H1 (cell line): Measurements from ENCODE around the gene DIP2B. TPM values are rescaled to one million over a fixed set of nuclear protein-coding genes. Genes with fewer than 3 reads are reported as not detected.

ENCODE experiments used
- CTCF ChIA-PET: fragments of 300-600 bp; sonication (Branson Sonifier 250); formaldehyde crosslinking; loops from one replicate; lab custom pipeline; 2021; ENCODE audit not compliant: partially characterized antibody; lab: Charles Lee
- POLR2A ChIA-PET: fragments of 300-600 bp; sonication (Branson Sonifier 250); formaldehyde crosslinking; loops from one replicate; lab custom pipeline; 2021; ENCODE audit warnings: inconsistent platforms; ENCODE audit not compliant: partially characterized antibody; lab: Charles Lee
- DNase-seq, 2 experiments: peaks; one replicate each; pipeline versions ENCODE4 v3.0.0 to v3.0.0-alpha.2; 2010 to 2022; ENCODE audit warnings: low spot score in 2 of 2, low read depth in 1 of 2, mixed read lengths in 1 of 2
- FAIRE-seq: peaks from 2 replicates; lab custom pipeline; 2011; peaks lifted over from hg19 to GRCh38; lab: Jason Lieb, UNC
- H2AFZ ChIP-seq: 2 replicates; pipeline ENCODE4 v1.8.1; 2012; ENCODE audit warnings: low read length, inconsistent platforms
- H2AK5ac ChIP-seq: 2 replicates; pipeline ENCODE4 v1.6.1; 2013; ENCODE audit warnings: low read depth, low read length
- H2BK120ac ChIP-seq: replicated peaks from 2 replicates; pipeline ENCODE3; 2013; ENCODE audit warnings: low read depth, low read length, inconsistent platforms
- H2BK12ac ChIP-seq: 2 replicates; pipeline ENCODE4 v1.6.1; 2013; ENCODE audit warnings: low read depth, low read length
- H2BK15ac ChIP-seq: 2 replicates; pipeline ENCODE4 v1.6.1; 2013; ENCODE audit warnings: low read length
- H2BK20ac ChIP-seq: 2 replicates; pipeline ENCODE4 v1.6.1; 2013; ENCODE audit warnings: low read length
- H2BK5ac ChIP-seq: 2 replicates; pipeline ENCODE4 v1.6.1; 2013; ENCODE audit warnings: low read depth, low read length
- H3K14ac ChIP-seq: 2 replicates; pipeline ENCODE4 v1.6.1; 2013; ENCODE audit warnings: inconsistent platforms; ENCODE audit not compliant: insufficient read length
- H3K18ac ChIP-seq: 2 replicates; pipeline ENCODE4 v1.6.1; 2013; ENCODE audit warnings: low read length; ENCODE audit errors: extremely low read depth
- H3K23ac ChIP-seq: 2 replicates; pipeline ENCODE4 v1.6.1; 2013; ENCODE audit warnings: inconsistent platforms; ENCODE audit not compliant: insufficient read length
- H3K23me2 ChIP-seq: 2 replicates; pipeline ENCODE4 v1.6.1; 2013; ENCODE audit warnings: low read depth, low read length
- H3K27ac ChIP-seq: 2 replicates; pipeline ENCODE4 v1.6.1; 2011; ENCODE audit warnings: low read depth, low read length, inconsistent platforms
- H3K27me3 ChIP-seq, 4 experiments: replicated peaks in 1 of 4; 1 replicate in 1 of 4; 2 replicates in 3 of 4; pipeline versions ENCODE4 v1.6.1 to v1.8.1; 2011 to 2013; ENCODE audit warnings: low read length in 3 of 4, mild to moderate bottlenecking in 3 of 4, inconsistent platforms in 2 of 4, mixed read lengths in 2 of 4, moderate library complexity in 1 of 4; ENCODE audit not compliant: control insufficient read depth in 3 of 4, insufficient read depth in 3 of 4; ENCODE audit errors: extremely low read depth in 1 of 4
- H3K36me3 ChIP-seq, 4 experiments: 2 replicates each; pipeline versions ENCODE4 v1.6.1 to v1.8.1; 2011 to 2013; ENCODE audit warnings: mild to moderate bottlenecking in 4 of 4, low read length in 3 of 4, moderate library complexity in 2 of 4, control low read depth in 1 of 4, inconsistent platforms in 1 of 4; ENCODE audit not compliant: insufficient read depth in 4 of 4, control insufficient read depth in 2 of 4
- H3K4ac ChIP-seq: replicated peaks from 2 replicates; pipeline ENCODE3; 2013; ENCODE audit warnings: low read length, low read depth, mixed read lengths, inconsistent platforms; ENCODE audit not compliant: insufficient read length
- H3K4me1 ChIP-seq, 4 experiments: replicated peaks in 1 of 4; 1 replicate in 1 of 4; 2 replicates in 3 of 4; pipeline versions ENCODE4 v1.6.1 to v1.8.1; 2011 to 2013; ENCODE audit warnings: low read length in 3 of 4, inconsistent platforms in 2 of 4, mixed read lengths in 1 of 4; ENCODE audit not compliant: insufficient read depth in 4 of 4, control insufficient read depth in 3 of 4
- H3K4me2 ChIP-seq, 2 experiments: 2 replicates each; pipeline versions ENCODE4 v1.6.1 to v1.8.1; 2011 to 2013; ENCODE audit warnings: low read depth in 2 of 2, low read length in 2 of 2, control low read depth in 1 of 2, inconsistent platforms in 1 of 2, mild to moderate bottlenecking in 1 of 2; ENCODE audit not compliant: insufficient read depth in 1 of 2
- H3K4me3 ChIP-seq, 4 experiments: fragments of 200-600, 300-600 bp in 1 of 4; sonication (generic), shearing (Covaris generic), sonication (Bioruptor Twin) in 1 of 4; 2 replicates each; pipeline versions ENCODE4 v1.5.1 to v1.8.1; 2011 to 2016; ENCODE audit warnings: low read length in 4 of 4, low read depth in 3 of 4, control low read depth in 2 of 4, inconsistent platforms in 2 of 4, mild to moderate bottlenecking in 2 of 4, mixed read lengths in 1 of 4, moderate library complexity in 1 of 4; ENCODE audit not compliant: insufficient read depth in 2 of 4; ENCODE audit errors: extremely low read depth in 1 of 4
- H3K56ac ChIP-seq: replicated peaks from 2 replicates; pipeline ENCODE3; 2013; ENCODE audit warnings: low read depth, mild to moderate bottlenecking, mixed read lengths, low read length, inconsistent platforms; ENCODE audit not compliant: insufficient read length
- H3K79me1 ChIP-seq: 2 replicates; pipeline ENCODE4 v1.6.1; 2013; ENCODE audit warnings: low read depth, low read length, control low read depth
- H3K79me2 ChIP-seq, 2 experiments: 2 replicates each; pipeline versions ENCODE4 v1.6.1 to v1.8.1; 2012 to 2013; ENCODE audit warnings: low read length in 2 of 2, mild to moderate bottlenecking in 2 of 2, inconsistent platforms in 1 of 2; ENCODE audit not compliant: insufficient read depth in 2 of 2, control insufficient read depth in 1 of 2
- H3K9ac ChIP-seq, 4 experiments: replicated peaks in 1 of 4; 1 replicate in 1 of 4; 2 replicates in 3 of 4; pipeline versions ENCODE4 v1.6.1 to v1.8.1; 2011 to 2013; ENCODE audit warnings: low read depth in 3 of 4, low read length in 3 of 4, control low read depth in 2 of 4, mild to moderate bottlenecking in 2 of 4, moderate library complexity in 2 of 4, inconsistent platforms in 1 of 4; ENCODE audit errors: extremely low read depth in 1 of 4
- H3K9me3 ChIP-seq, 2 experiments: 2 replicates each; pipeline versions ENCODE4 v1.6.1 to v1.8.1; 2012 to 2013; ENCODE audit warnings: mild to moderate bottlenecking in 2 of 2, moderate library complexity in 2 of 2, control low read depth in 1 of 2, inconsistent platforms in 1 of 2, low read depth in 1 of 2, low read length in 1 of 2, mixed read lengths in 1 of 2; ENCODE audit not compliant: insufficient read depth in 2 of 2
- H4K20me1 ChIP-seq, 2 experiments: replicated peaks in 1 of 2; 2 replicates each; pipeline versions ENCODE3 to v1.8.1; 2011 to 2013; ENCODE audit warnings: inconsistent platforms in 2 of 2, low read length in 2 of 2, mild to moderate bottlenecking in 1 of 2; ENCODE audit not compliant: insufficient read depth in 2 of 2, control insufficient read depth in 1 of 2
- H4K5ac ChIP-seq: 2 replicates; pipeline ENCODE4 v1.6.1; 2013; ENCODE audit warnings: low read length, low read depth, mixed read lengths, inconsistent platforms; ENCODE audit not compliant: insufficient read length
- H4K8ac ChIP-seq: 2 replicates; pipeline ENCODE4 v1.8.0; 2013; ENCODE audit warnings: mild to moderate bottlenecking, moderate library complexity, low read length, inconsistent platforms; ENCODE audit not compliant: insufficient read depth; ENCODE audit errors: extremely low read depth
- H4K91ac ChIP-seq: replicated peaks from 2 replicates; pipeline ENCODE3; 2013; ENCODE audit warnings: low read length, mixed read lengths, inconsistent platforms; ENCODE audit not compliant: insufficient read length
- BCL11A ChIP-seq, 2 experiments: IDR thresholded peaks; one replicate each; pipeline ENCODE4 v1.6.1; 2011; ENCODE audit warnings: low read depth in 2 of 2, low read length in 2 of 2, mild to moderate bottlenecking in 2 of 2
- CHD1 ChIP-seq: IDR thresholded peaks from 2 replicates; pipeline ENCODE4 v1.6.1; 2012; ENCODE audit warnings: low read depth, low read length, improper control_type of control experiment
- CHD2 ChIP-seq: IDR thresholded peaks from 2 replicates; pipeline ENCODE4 v1.6.1; 2012; ENCODE audit warnings: low read length, improper control_type of control experiment
- CTCF ChIP-seq, 3 experiments: IDR thresholded peaks; 1 replicate in 2 of 3; 2 replicates in 1 of 3; pipeline versions ENCODE4 v1.5.1 to v1.6.1; 2011; ENCODE audit warnings: low read length in 3 of 3, mild to moderate bottlenecking in 3 of 3, inconsistent platforms in 2 of 3, low read depth in 1 of 3, moderate library complexity in 1 of 3; ENCODE audit not compliant: insufficient read depth in 1 of 3; ENCODE audit errors: control extremely low read depth in 1 of 3
- FOSL1 ChIP-seq: IDR thresholded peaks from 2 replicates; pipeline ENCODE4 v1.6.1; 2011; ENCODE audit warnings: mild to moderate bottlenecking, low read depth, low read length, moderate library complexity; ENCODE audit not compliant: insufficient read depth
- JUND ChIP-seq: IDR thresholded peaks from 2 replicates; pipeline ENCODE4 v1.6.1; 2011; ENCODE audit warnings: mild to moderate bottlenecking, improper control_type of control experiment, low read length
- KDM1A ChIP-seq: fragments of 200-600, 300-600 bp; sonication (generic); IDR thresholded peaks from 2 replicates; pipeline ENCODE4 v1.7.1; 2016; ENCODE audit warnings: mild to moderate bottlenecking, low read length, borderline replicate concordance
- NRF1 ChIP-seq: IDR thresholded peaks from 2 replicates; pipeline ENCODE4 v1.6.1; 2011; ENCODE audit warnings: mild to moderate bottlenecking, low read depth, low read length, improper control_type of control experiment
- POLR2AphosphoS5 ChIP-seq: IDR thresholded peaks from 2 replicates; pipeline ENCODE4 v1.6.1; 2011; ENCODE audit warnings: low read depth, low read length
- RXRA ChIP-seq: IDR thresholded peaks from 2 replicates; pipeline ENCODE4 v1.6.1; 2011; ENCODE audit warnings: low read depth, mild to moderate bottlenecking, low read length, moderate library complexity; ENCODE audit not compliant: insufficient read depth
- SIRT6 ChIP-seq: IDR thresholded peaks from one replicate; pipeline ENCODE4 v1.7.1; 2012; ENCODE audit warnings: low read length, inconsistent platforms
- TEAD4 ChIP-seq: IDR thresholded peaks from 2 replicates; pipeline ENCODE4 v1.6.1; 2012; ENCODE audit warnings: low read depth, low read length, inconsistent platforms, mixed read lengths
- ZNF274 ChIP-seq: IDR thresholded peaks from 2 replicates; pipeline ENCODE4 v1.7.0; 2012; ENCODE audit warnings: low read length, borderline replicate concordance; ENCODE audit errors: extremely low read depth
- WGBS, 2 experiments: shearing (Covaris generic) in 1 of 2; methylation state at CpG; one replicate each; pipeline versions ENCODE4 v1.1.6 to v1.1.7; 2013 to 2015; ENCODE audit warnings: low lambda C conversion rate in 2 of 2, mixed read lengths in 2 of 2, inconsistent platforms in 1 of 2, low coverage in 1 of 2, missing lambda C conversion rate in 1 of 2; ENCODE audit not compliant: insufficient replicate concordance in 2 of 2, insufficient coverage in 1 of 2, insufficient read length in 1 of 2; ENCODE audit errors: extremely low coverage in 1 of 2, missing lambda C conversion rate in 1 of 2; 5-methylcytosine and 5-hydroxymethylcytosine counted together
- polyA plus RNA-seq, 7 experiments: library from polyadenylated mRNA; depleted of rRNA in 3 of 7; stranded (reverse) in 5 of 7; unstranded in 2 of 7; fragments of >200 nt in 5 of 7; fragments of 200-250 nt in 2 of 7; gene quantifications; 1 replicate in 5 of 7; 2 replicates in 1 of 7; 4 replicates in 1 of 7; pipeline versions ENCODE4 v1.2.1 to v1.2.3, GENCODE V29; 2011 to 2013; ENCODE audit warnings: missing spikeins in 2 of 7, mixed read lengths in 2 of 7
- total RNA-seq: library from RNA; stranded (reverse); fragmentation: NEBNext Ultra II Directional; extraction: Animal tissue kit (Norgen Biotek cat#: 25700); gene quantifications from 2 replicates; pipeline ENCODE4 v1.2.1, GENCODE V29; 2021

Gene DIP2B
- total and polyA plus RNA-seq, 2 of the 8 experiments (the other 6 are each of a cell fraction or from before 2014, with no cell fraction given) = 11.1 to 29.6 TPM

GRCh38 chr12:50739611-50740010 is 234.8 kb downstream of the DIP2B start:
- Histone ChIP-seq H3K9ac (no peak overlapping the region), H3K23me2 (no peaks in the 10 kb centered on the region), H4K8ac (no peak overlapping the region), H2BK12ac (no peak overlapping the region), H4K91ac (no peak overlapping the region), H2AFZ (no peak overlapping the region), H3K23ac (no peak overlapping the region), H4K20me1 (no peaks in the 10 kb centered on the region), H2BK15ac (no peak overlapping the region), H4K5ac (no peak overlapping the region), H3K27ac (no peak overlapping the region), H3K36me3 (peaks cover 10 to 41% (median 25%) of the 10 kb centered on the region in 4 experiments; a peak in 7 of 8 replicates), H2BK120ac (no peak overlapping the region), H3K4ac (no peak overlapping the region), H3K4me3 (no peak overlapping the region), H2BK20ac (no peak overlapping the region), H3K79me1 (no peaks in the 10 kb centered on the region; the same call in 1 of the 2 replicates), H2BK5ac (no peak overlapping the region), H3K56ac (no peak overlapping the region), H3K14ac (no peak overlapping the region), H3K79me2 (no peaks in the 10 kb centered on the region), H2AK5ac (no peak overlapping the region), H3K27me3 (no peaks in the 10 kb centered on the region), H3K4me1 (no peaks in the 10 kb centered on the region), H3K18ac (no peak overlapping the region), H3K9me3 (no peaks in the 10 kb centered on the region), H3K4me2 (no peak overlapping the region)
- DNase-seq (no peak), FAIRE-seq (no peak)
- WGBS, 2 experiments = 89% methylated on average over 7 of the region's 7 CpGs; no CpG with 5 or more reads in 1 of the 2 experiments
- POLR2A ChIA-PET = no interaction called here
- CTCF ChIA-PET = interaction anchor here (1.5 kb wide), 1 partner anchor 10 kb away, joined by 3 read pairs; no protein-coding TSS in a partner anchor
- TF ChIP-seq TEAD4 = no peak
- no peak for TF ChIP-seq CHD1
- no peak for TF ChIP-seq NRF1
- no peak for TF ChIP-seq POLR2AphosphoS5
- TF ChIP-seq ZNF274 = no peak
- TF ChIP-seq BCL11A (IDR thresholded peaks at IDR 0.05; ENCODE audit: low read depth in 2 of 2, low read length in 2 of 2) = no peak
- TF ChIP-seq FOSL1 = no peak
- no peak for TF ChIP-seq CHD2
- no peak for TF ChIP-seq CTCF (IDR thresholded peaks at IDR 0.05; ENCODE audit: control extremely low read depth in 1 of 3, insufficient read depth in 1 of 3, low read depth in 1 of 3, low read length in 3 of 3)
- TF ChIP-seq RXRA = no peak
- no peak for TF ChIP-seq JUND
- TF ChIP-seq SIRT6 = no peak
- no peak for TF ChIP-seq KDM1A
